HEK293 (cell line): ENCODE results near the gene DKKL1.

Source experiments
- ZNF777 ChIP-seq: fragments of 450-650 bp; formaldehyde crosslinking; IDR thresholded peaks from 2 replicates; pipeline ENCODE4 v1.5.1; 2017; ENCODE audit warnings: missing biosample characterization, missing genetic modification characterization, borderline replicate concordance
- TF ChIP-seq, protein P1 (sequence below): fragments of 450-650 bp; formaldehyde crosslinking; IDR thresholded peaks from 2 replicates; pipeline ENCODE4 v1.5.1; 2016; ENCODE audit warnings: missing biosample characterization, missing genetic modification characterization

DNA sequence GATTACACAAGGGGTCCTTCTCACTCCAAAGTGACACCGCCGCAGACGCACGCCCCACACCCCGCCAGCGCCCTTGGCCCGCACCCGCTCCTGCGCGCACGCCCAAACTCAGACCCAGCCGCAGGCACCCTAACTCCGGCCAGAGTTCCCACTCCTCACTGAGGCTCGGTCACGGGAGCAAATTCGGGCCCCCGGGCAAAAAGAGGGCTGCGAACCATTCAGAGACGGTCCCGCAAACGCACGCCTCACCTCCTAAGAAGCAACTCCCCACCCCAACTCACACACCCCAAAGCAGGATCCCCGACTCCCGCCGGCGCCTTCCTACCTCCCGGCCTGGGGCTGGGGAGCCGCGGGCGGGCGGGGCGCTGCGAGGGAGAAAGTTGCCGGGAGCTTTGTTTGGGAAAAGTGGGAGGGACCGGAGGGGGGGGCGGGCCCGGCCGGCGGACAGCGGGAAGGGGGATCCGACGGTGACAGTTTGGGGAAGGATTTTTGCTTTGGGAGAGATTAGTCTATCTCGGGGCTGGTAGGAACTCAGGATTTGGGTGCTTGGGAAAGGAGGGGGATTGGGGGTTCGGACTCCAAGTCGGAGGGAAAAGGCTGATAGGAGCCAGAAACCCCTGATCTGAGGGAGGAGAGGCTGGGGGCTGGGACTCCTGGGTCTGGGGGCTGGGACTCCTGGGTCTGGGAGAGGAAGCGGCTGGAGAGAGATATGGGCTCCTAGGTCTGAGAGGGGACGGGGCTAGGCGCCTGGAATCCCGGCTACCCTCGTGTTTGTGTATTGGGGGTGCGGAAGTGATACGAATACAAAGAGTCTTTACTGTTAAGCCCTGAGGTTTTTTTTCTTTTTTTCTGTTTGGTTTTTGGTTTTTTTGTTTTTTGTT is 1.4 kb upstream of the DKKL1 start, which contains the start of gene TEAD2:
- TF ChIP-seq ZNF777 (tag by site-specific recombination), result no peak
- TF ChIP-seq, protein P1, sequence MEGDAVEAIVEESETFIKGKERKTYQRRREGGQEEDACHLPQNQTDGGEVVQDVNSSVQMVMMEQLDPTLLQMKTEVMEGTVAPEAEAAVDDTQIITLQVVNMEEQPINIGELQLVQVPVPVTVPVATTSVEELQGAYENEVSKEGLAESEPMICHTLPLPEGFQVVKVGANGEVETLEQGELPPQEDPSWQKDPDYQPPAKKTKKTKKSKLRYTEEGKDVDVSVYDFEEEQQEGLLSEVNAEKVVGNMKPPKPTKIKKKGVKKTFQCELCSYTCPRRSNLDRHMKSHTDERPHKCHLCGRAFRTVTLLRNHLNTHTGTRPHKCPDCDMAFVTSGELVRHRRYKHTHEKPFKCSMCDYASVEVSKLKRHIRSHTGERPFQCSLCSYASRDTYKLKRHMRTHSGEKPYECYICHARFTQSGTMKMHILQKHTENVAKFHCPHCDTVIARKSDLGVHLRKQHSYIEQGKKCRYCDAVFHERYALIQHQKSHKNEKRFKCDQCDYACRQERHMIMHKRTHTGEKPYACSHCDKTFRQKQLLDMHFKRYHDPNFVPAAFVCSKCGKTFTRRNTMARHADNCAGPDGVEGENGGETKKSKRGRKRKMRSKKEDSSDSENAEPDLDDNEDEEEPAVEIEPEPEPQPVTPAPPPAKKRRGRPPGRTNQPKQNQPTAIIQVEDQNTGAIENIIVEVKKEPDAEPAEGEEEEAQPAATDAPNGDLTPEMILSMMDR (tag by site-specific recombination), result no peak
